GM13977 (cell line): ENCODE measurements around the gene UBQLN1.
"Not testable (repeated sequence)": the region's sequence is repeated elsewhere in the genome, so short reads cannot be mapped to it uniquely, and the experiment has no call there.

ENCODE experiments used
- DNase-seq: peaks from one replicate; pipeline ENCODE4 v3.0.0; 2012; ENCODE audit warnings: low spot score
- CTCF ChIP-seq: IDR thresholded peaks from 2 replicates; pipeline ENCODE4 v1.5.1; 2012; ENCODE audit warnings: mild to moderate bottlenecking, control low read depth; ENCODE audit not compliant: insufficient read depth; ENCODE audit errors: extremely low read depth, missing control alignments
- in situ Hi-C: fragments of 300-500 bp; cut with MboI; formaldehyde crosslinking; loops from one replicate; pipeline ENCODE4 v1.12.0; 2022; ENCODE audit warnings: low sequenced_read_pairs, low pct_unique_long_range_greater_than_20kb, mixed read lengths, inconsistent platforms; ENCODE audit not compliant: unreplicated experiment

The UBQLN1 gene

DNA sequence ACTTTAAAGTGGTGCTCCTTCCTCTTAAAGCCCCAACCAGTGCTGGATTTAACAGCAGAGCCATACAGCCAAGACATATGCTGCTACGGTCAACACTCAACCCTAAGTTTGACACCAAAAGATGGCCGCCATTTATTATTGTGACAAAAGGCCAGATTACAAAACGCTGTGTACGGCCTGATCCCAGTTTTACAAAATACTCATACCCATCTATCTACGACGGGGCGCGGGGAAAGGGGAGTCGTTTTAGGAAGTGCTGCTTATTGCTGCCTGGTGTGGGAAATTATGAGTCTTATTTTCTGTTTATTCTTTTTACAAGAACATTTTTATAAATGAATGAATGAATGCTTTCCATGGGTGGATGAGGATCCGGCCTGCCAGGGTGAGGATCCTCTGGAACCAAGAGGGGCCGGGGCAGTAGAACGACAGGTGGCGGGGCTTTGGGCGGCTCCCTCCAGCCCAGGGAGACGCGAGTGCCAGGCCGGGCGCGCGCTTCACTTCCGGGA lies 85.3 kb downstream of the UBQLN1 start:
- TF ChIP-seq CTCF: no peak
- DNase-seq: peak; percentile 28

GRCh38 chr9:83620841-83621636 lies 86.7 kb downstream of the UBQLN1 start:
- peak; percentile 55 for DNase-seq
- peak; percentile 70 for TF ChIP-seq CTCF
- in situ Hi-C loops: no loop called here

More for the DNA sequence above, 85.3 kb downstream of the UBQLN1 start:
- in situ Hi-C loops: no loop called here

DNA sequence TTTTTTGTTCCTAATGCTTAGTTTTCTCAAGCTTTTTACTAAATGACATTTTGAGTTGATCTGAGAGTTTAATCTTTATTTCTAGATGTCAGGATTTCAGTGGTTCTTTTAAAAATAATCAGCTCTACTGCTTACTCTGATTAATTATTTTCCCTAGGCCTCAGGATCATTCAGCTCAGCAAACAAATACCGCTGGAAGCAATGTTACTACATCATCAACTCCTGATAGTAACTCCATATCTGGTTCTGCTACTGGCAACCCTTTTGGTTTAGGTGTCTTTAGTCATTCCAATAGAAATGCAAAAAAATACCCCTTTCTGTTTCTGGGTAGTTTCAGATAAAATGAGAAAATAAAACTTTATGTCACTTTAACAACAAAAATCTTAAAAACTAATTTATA lies 90.5 kb downstream of the UBQLN1 start:
- in situ Hi-C loops: loop anchor here (10.0 kb wide), 1 partner anchor 298 kb away; no protein-coding TSS in a partner anchor
- no peak for TF ChIP-seq CTCF
- DNase-seq: no peak

GRCh38 chr9:83613298-83613697 lies 94.5 kb downstream of the UBQLN1 start:
- not testable (repeated sequence) for DNase-seq
- in situ Hi-C loops: loop anchor here (10.0 kb wide), 1 partner anchor 302 kb away; no protein-coding TSS in a partner anchor
